HepG2 (cell line): Measurements from ENCODE around the gene AP3D1. TPM values are rescaled to one million over a fixed set of nuclear protein-coding genes. Genes with fewer than 3 reads are reported as not detected.

Experiments used
- CBX5 ChIP-seq: sonication (generic); formaldehyde crosslinking; IDR thresholded peaks from 2 replicates; pipeline ENCODE4 v1.4.0; 2020; ENCODE audit warnings: missing genetic modification reagents, borderline replicate concordance
- CC2D1A ChIP-seq: sonication (generic); formaldehyde crosslinking; IDR thresholded peaks from 2 replicates; pipeline ENCODE4 v1.8.1; 2023; ENCODE audit warnings: mild to moderate bottlenecking, missing genetic modification reagents
- HMG20A ChIP-seq: IDR thresholded peaks from 2 replicates; pipeline ENCODE4 v1.6.1; 2016; ENCODE audit warnings: borderline replicate concordance
- HOXA3 ChIP-seq: sonication (generic); formaldehyde crosslinking; IDR thresholded peaks from 2 replicates; pipeline ENCODE4 v1.5.0; 2020; ENCODE audit warnings: missing genetic modification reagents
- ISX ChIP-seq: sonication (generic); formaldehyde crosslinking; conservative IDR thresholded peaks from 2 replicates; pipeline ENCODE4 v1.5.0; 2020; ENCODE audit warnings: missing genetic modification reagents
- PHB2 ChIP-seq: fragments of 450-650 bp; IDR thresholded peaks from 2 replicates; pipeline ENCODE4 v1.6.1; 2018; ENCODE audit not compliant: partially characterized antibody
- SMAD9 ChIP-seq: sonication (generic); formaldehyde crosslinking; IDR thresholded peaks from 2 replicates; pipeline ENCODE4 v1.5.1; 2020; ENCODE audit warnings: mild to moderate bottlenecking, missing genetic modification reagents
- SOX5 ChIP-seq: IDR thresholded peaks from 2 replicates; pipeline ENCODE4 v1.6.1; 2016; ENCODE audit warnings: borderline replicate concordance
- TEF ChIP-seq: sonication (generic); formaldehyde crosslinking; IDR thresholded peaks from 2 replicates; pipeline ENCODE4 v1.5.0; 2020; ENCODE audit warnings: missing genetic modification reagents
- TSC22D2 ChIP-seq: sonication (generic); formaldehyde crosslinking; IDR thresholded peaks from 2 replicates; pipeline ENCODE4 v1.5.1; 2020; ENCODE audit warnings: missing genetic modification reagents, mild to moderate bottlenecking, borderline replicate concordance
- YY1 ChIP-seq: IDR thresholded peaks from 2 replicates; pipeline ENCODE4 v1.6.1; 2011; ENCODE audit warnings: low read length, low read depth, moderate library complexity, mild to moderate bottlenecking; ENCODE audit not compliant: insufficient read depth, insufficient replicate concordance
- ZBTB4 ChIP-seq: sonication (generic); formaldehyde crosslinking; IDR thresholded peaks from 2 replicates; pipeline ENCODE4 v1.4.0; 2020; ENCODE audit warnings: missing genetic modification reagents, mild to moderate bottlenecking, borderline replicate concordance
- ZNF296 ChIP-seq: sonication (generic); formaldehyde crosslinking; conservative IDR thresholded peaks from 2 replicates; pipeline ENCODE4 v1.5.0; 2020; ENCODE audit warnings: mild to moderate bottlenecking, missing genetic modification reagents
- ZNF326 ChIP-seq: sonication (generic); formaldehyde crosslinking; IDR thresholded peaks from 2 replicates; pipeline ENCODE4 v1.4.0; 2020; ENCODE audit warnings: missing genetic modification reagents, borderline replicate concordance
- ZNF343 ChIP-seq: sonication (generic); formaldehyde crosslinking; IDR thresholded peaks from 2 replicates; pipeline ENCODE4 v1.4.0; 2020; ENCODE audit warnings: mild to moderate bottlenecking, missing genetic modification reagents
- ZNF652 ChIP-seq: IDR thresholded peaks from 2 replicates; pipeline ENCODE4 v1.6.1; 2016; ENCODE audit warnings: low read depth, borderline replicate concordance
- ZNF761 ChIP-seq: sonication (generic); formaldehyde crosslinking; conservative IDR thresholded peaks from 2 replicates; pipeline ENCODE4 v1.4.0; 2020; ENCODE audit warnings: mild to moderate bottlenecking, missing genetic modification reagents
- polyA plus RNA-seq, 8 experiments: library from polyadenylated mRNA; depleted of rRNA in 3 of 8; stranded (reverse) in 7 of 8; unstranded in 1 of 8; fragments of >200 nt; fragmentation: Illumina TruSeq in 4 of 8; extraction: Trizol in 4 of 8; gene quantifications; 2 replicates each; pipeline versions ENCODE4 v1.2.1 to v1.2.3, GENCODE V29; 2011 to 2016; ENCODE audit warnings: low read depth in 4 of 8, missing spikeins in 1 of 8, mixed read lengths in 1 of 8; ENCODE audit not compliant: insufficient read depth in 1 of 8
- total RNA-seq, 5 experiments: library from RNA; depleted of rRNA; stranded (reverse); fragments of >200 nt; fragmentation: Illumina TruSeq; extraction: Trizol; gene quantifications; 2 replicates each; pipeline ENCODE4 v1.2.3, GENCODE V29; 2016; ENCODE audit warnings: low read depth in 1 of 5
- TF ChIP-seq, protein P1 (sequence below): IDR thresholded peaks from 2 replicates; pipeline ENCODE4 v1.6.1; 2016; ENCODE audit warnings: low read depth, control low read depth

AP3D1 gene
- total and polyA plus RNA-seq, 2 of the 13 experiments (the other 11 are each of a cell fraction or from before 2014, with no cell fraction given) = 68.0 to 82.6 TPM

DNA sequence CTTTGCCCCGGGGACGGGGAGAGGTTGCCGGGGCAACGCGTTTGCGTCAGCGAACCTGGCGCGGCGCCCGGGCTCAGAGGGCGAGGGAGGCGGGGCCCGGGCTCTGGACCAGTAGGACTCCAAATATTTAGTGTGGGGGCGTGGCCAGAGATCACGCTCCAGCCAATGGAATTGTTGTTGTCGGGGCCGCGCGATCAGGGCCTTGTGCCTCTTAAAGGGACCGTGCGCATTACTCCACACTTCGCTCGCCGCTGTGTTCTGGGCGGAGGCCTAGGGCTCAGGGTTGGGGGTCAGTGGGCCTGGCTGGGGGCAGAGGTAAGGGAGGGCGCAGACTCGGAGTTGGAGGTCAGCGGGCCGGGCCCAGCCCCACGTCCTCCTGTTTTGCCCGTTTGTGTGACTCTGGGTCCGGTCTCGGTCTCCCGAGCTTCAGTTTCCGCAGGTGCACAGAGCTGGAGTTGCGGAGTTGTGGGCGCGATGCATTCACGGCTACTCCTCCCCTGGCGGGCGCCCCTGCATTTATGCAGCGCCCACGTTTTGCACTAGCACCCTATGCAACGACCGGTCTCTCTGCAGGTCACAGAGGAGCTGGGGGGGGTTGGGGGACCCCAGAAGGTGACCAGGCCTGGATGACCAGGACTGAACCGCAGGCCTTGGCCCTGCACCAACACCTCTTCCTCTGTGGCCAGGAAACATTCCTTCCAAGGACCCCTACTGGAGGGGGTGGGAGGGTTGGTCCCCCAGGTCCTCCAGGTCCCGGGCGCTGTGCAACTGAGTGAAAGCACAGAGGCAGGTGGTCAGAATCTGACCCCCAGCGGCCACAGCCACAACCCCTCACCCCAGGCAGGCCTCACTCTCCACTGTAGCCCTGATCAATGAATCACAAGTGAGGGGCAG, 89.6 kb downstream of the AP3D1 start (continued):
- TF ChIP-seq, protein P1, sequence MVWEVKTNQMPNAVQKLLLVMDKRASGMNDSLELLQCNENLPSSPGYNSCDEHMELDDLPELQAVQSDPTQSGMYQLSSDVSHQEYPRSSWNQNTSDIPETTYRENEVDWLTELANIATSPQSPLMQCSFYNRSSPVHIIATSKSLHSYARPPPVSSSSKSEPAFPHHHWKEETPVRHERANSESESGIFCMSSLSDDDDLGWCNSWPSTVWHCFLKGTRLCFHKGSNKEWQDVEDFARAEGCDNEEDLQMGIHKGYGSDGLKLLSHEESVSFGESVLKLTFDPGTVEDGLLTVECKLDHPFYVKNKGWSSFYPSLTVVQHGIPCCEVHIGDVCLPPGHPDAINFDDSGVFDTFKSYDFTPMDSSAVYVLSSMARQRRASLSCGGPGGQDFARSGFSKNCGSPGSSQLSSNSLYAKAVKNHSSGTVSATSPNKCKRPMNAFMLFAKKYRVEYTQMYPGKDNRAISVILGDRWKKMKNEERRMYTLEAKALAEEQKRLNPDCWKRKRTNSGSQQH (CRISPR knock-in tag) = no peak
- TF ChIP-seq SOX5 (no peak), ZNF652 (no peak), ZBTB4 (CRISPR knock-in tag) (no peak), SMAD9 (CRISPR knock-in tag) (0 out of 2 replicates have a peak, but pooled peaks have one; percentile 46), ISX (CRISPR knock-in tag) (no peak), TEF (CRISPR knock-in tag) (no peak), YY1 (no peak), ZNF296 (CRISPR knock-in tag) (0 out of 2 replicates have a peak, but pooled peaks have one; percentile 64), CC2D1A (no peak), ZNF326 (no peak), HMG20A (CRISPR knock-in tag) (no peak), PHB2 (no peak), CBX5 (CRISPR knock-in tag) (0 out of 2 replicates have a peak, but pooled peaks have one; percentile 39), ZNF761 (CRISPR knock-in tag) (no peak; the same call in 1 of the 2 replicates), HOXA3 (CRISPR knock-in tag) (peak; percentile 34; the same call in 1 of the 2 replicates), TSC22D2 (CRISPR knock-in tag) (peak; percentile 69; the same call in 1 of the 2 replicates), ZNF343 (CRISPR knock-in tag) (no peak)
